GM21786 (cell line): ENCODE results near the gene DMXL1.

Source experiments
- ATAC-seq: cut with Tn5 transposase; IDR thresholded peaks from one replicate; pipeline ENCODE4 v1.9.1; 2021; ENCODE audit not compliant: unreplicated experiment

The DMXL1 gene

GRCh38 chr5:119268387-119269060 is 197.6 kb downstream of the DMXL1 start:
- ATAC-seq = peak; percentile 77

GRCh38 chr5:119269061-119269944 is 198.4 kb downstream of the DMXL1 start:
- no peak for ATAC-seq

- ATAC-seq = no peak
Observed at GRCh38 chr5:119270121-119270565, 199.3 kb downstream of the DMXL1 start.

- no peak for ATAC-seq
Observed at GRCh38 chr5:119270960-119271757, 200.3 kb downstream of the DMXL1 start.

- ATAC-seq = no peak
Observed at GRCh38 chr5:119271758-119272730, 201.2 kb downstream of the DMXL1 start.

- no peak for ATAC-seq
Observed at GRCh38 chr5:119273391-119273839, 202.5 kb downstream of the DMXL1 start.

- ATAC-seq = no peak
Observed at GRCh38 chr5:119274030-119274766, 203.3 kb downstream of the DMXL1 start.

GRCh38 chr5:119274767-119275130 is 203.9 kb downstream of the DMXL1 start:
- ATAC-seq = peak; percentile 43

GRCh38 chr5:119275146-119275545 is 204.3 kb downstream of the DMXL1 start:
- peak; percentile 13 for ATAC-seq

- ATAC-seq = peak; percentile 67
Observed at GRCh38 chr5:119275601-119276173, 204.8 kb downstream of the DMXL1 start.

GRCh38 chr5:119276978-119277377 is 206.1 kb downstream of the DMXL1 start:
- peak; percentile 28 for ATAC-seq

- no peak for ATAC-seq
Observed at GRCh38 chr5:119279093-119279492, 208.2 kb downstream of the DMXL1 start.

GRCh38 chr5:119280380-119280779 is 209.5 kb downstream of the DMXL1 start:
- ATAC-seq = no peak

GRCh38 chr5:119282628-119283027 is 211.7 kb downstream of the DMXL1 start:
- ATAC-seq = no peak

GRCh38 chr5:119284031-119284430 is 213.1 kb downstream of the DMXL1 start:
- ATAC-seq = no peak

GRCh38 chr5:119285070-119285916 is 214.4 kb downstream of the DMXL1 start:
- no peak for ATAC-seq

GRCh38 chr5:119286511-119287488 is 215.9 kb downstream of the DMXL1 start:
- no peak for ATAC-seq
